Activated T-cell treated with anti-CD3 and anti-CD28 coated beads, Interleukin-2, amount 50 U/mL, for 48 hours (primary cell): ENCODE measurements around the gene BEAN1.
A peak's percentile ranks its signal among the peaks of the same experiment; 100 is the strongest.

Experiments
- DNase-seq, 2 experiments: peaks; one replicate each; pipeline ENCODE4 v3.0.0-alpha.2; 2020

The BEAN1 gene

GRCh38 chr16:66395806-66396555 is 31.1 kb upstream of the BEAN1 start:
- DNase-seq, result peak in 1 of 2 experiments; percentile 6

GRCh38 chr16:66397736-66398433 is 29.2 kb upstream of the BEAN1 start:
- no peak for DNase-seq

GRCh38 chr16:66399031-66399430 is 28.1 kb upstream of the BEAN1 start:
- no peak for DNase-seq

- no peak for DNase-seq
Measured at GRCh38 chr16:66399930-66400329, 27.2 kb upstream of the BEAN1 start.

GRCh38 chr16:66400503-66401380 is 26.4 kb upstream of the BEAN1 start:
- DNase-seq, result no peak

- DNase-seq, result no peak
Measured at GRCh38 chr16:66401610-66402009, 25.5 kb upstream of the BEAN1 start.

GRCh38 chr16:66402166-66402565 is 24.9 kb upstream of the BEAN1 start:
- no peak for DNase-seq

- DNase-seq, result no peak
Measured at GRCh38 chr16:66402591-66403230, 24.4 kb upstream of the BEAN1 start.

- DNase-seq, result no peak
Measured at GRCh38 chr16:66403531-66404145, 23.5 kb upstream of the BEAN1 start.

GRCh38 chr16:66405057-66405783 is 21.9 kb upstream of the BEAN1 start:
- DNase-seq, result no peak

- DNase-seq, result peak; percentile 94
Measured at GRCh38 chr16:66406534-66407221, 20.4 kb upstream of the BEAN1 start.

- DNase-seq, result peak; percentile 44 to 61
Measured at GRCh38 chr16:66408163-66409048, 18.7 kb upstream of the BEAN1 start.

GRCh38 chr16:66409156-66409555 is 17.9 kb upstream of the BEAN1 start:
- DNase-seq, result no peak

- no peak for DNase-seq
Measured at GRCh38 chr16:66412182-66412581, 14.9 kb upstream of the BEAN1 start.

- no peak for DNase-seq
Measured at GRCh38 chr16:66414891-66415290, 12.2 kb upstream of the BEAN1 start.

GRCh38 chr16:66416136-66416535 is 11.0 kb upstream of the BEAN1 start:
- DNase-seq, result no peak

GRCh38 chr16:66416939-66417700 is 10.0 kb upstream of the BEAN1 start:
- no peak for DNase-seq

- no peak for DNase-seq
Measured at GRCh38 chr16:66418165-66418962, 8.7 kb upstream of the BEAN1 start.
